ENCODE results near the gene DCD.
A peak's percentile ranks its signal among the peaks of the same experiment; 100 is the strongest.

DCD gene

DNA sequence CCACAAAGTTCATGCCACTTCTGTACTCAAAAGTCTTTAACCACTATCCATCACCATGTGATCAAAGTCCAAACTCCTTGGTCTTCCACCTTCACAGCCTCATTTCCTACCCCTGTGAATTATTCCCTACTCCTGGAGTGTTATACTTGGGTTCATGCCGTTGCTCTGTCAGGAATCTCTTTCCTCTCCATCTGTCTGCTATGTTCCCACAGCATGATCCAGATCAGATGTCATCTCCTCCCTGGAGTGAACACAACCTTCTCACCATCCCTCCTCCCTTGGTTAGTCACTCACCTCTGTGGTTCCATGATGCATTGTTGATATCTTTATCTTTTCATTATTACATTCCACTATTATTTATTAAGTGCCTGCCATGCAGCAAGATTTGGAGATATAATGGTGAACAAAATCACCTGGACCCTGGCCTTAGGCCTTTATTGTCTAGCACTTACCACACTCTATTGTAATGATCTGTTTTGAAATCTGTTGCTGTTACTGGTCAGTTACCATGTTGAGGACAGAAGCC, 35.9 kb downstream of the DCD start:
- no peak for DNase-seq (ENCODE audit: insufficient read length, low spot score)
- no peak for FAIRE-seq

DNA sequence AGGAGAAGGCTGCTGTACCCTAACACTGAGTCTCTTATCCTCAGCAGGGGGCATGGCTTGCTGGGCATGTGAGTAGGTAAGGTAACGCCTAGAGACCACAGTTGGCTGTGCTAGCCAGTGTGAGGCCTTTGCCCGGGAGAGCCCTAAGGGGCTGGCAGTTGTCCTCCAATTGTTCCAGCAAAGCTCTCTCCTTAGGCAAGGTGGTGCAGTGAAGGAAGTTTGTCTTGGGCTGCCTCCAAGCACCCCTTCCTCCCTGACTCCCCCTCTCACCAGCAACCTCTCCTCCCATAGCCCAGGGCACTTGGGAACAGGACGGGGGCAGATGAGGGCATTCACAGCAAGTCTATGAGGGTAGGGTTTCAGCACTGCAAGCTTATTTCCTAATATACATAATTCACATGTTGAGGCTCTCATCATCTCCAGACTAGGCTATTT, 36.4 kb downstream of the DCD start:
- FAIRE-seq = no peak
- DNase-seq (ENCODE audit: insufficient read length, low spot score) = no peak

DNA sequence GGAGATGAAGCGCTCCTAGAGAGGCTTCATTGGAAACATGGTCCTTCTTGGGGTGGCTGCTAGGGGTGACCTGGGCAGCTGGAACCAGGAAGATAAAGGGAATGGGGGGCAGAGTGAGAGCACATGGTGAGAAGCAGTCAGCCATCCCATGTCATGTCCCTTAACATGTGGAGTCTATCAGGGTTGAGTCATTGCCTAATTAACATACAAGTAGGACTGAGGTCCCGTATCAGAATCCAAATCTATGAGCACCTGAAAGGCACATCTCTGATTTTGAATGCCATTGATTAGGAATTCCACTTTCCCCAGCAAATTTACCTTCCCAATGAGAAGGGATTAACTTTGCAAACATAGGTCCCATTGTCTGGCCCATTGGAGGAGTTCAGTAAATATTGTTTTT, 39.4 kb downstream of the DCD start:
- no peak for DNase-seq (ENCODE audit: insufficient read length, low spot score)
- FAIRE-seq = no peak

DNA sequence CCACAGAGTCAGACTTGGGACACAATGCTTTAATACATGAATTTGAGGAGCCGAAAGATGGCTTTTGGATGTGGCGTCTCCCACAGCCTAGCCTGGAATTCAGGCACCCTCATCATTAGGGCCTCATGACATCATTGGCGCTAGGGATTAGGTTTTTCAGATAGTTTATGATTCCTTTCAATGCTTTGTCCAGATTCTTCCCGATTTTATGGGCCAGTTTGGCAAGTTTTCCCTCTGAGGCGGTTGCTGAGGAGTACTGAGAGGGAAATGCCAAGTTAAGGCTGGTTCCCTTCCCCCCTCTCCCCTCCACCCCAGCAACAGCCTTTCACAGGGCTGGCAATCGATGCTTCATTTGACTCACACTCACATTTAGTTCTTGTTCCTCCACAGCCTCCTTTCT, 40.0 kb downstream of the DCD start:
- no peak for DNase-seq (ENCODE audit: insufficient read length, low spot score)
- no peak for FAIRE-seq

DNA sequence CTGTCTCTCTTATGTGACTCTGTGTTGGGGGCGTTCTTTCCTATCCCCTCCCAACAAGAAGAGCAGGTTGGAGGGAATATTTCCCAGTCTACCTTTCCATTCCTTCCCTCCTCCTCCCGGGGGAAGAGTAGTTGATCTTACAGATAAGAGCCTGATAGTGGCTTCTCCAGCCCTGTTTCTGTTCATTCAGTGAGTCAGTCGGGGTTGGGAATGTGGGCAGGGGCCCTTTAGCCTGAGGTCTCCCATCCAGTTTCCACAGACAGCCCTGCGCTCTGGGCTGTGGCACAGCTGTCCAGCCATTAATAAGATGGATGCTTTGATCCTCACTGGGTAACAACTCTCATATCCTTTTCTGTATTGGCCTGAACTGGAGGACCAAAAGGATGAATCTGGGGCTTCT, 41.6 kb downstream of the DCD start:
- DNase-seq (ENCODE audit: insufficient read length, low spot score) (no peak), FAIRE-seq (no peak)

DNA sequence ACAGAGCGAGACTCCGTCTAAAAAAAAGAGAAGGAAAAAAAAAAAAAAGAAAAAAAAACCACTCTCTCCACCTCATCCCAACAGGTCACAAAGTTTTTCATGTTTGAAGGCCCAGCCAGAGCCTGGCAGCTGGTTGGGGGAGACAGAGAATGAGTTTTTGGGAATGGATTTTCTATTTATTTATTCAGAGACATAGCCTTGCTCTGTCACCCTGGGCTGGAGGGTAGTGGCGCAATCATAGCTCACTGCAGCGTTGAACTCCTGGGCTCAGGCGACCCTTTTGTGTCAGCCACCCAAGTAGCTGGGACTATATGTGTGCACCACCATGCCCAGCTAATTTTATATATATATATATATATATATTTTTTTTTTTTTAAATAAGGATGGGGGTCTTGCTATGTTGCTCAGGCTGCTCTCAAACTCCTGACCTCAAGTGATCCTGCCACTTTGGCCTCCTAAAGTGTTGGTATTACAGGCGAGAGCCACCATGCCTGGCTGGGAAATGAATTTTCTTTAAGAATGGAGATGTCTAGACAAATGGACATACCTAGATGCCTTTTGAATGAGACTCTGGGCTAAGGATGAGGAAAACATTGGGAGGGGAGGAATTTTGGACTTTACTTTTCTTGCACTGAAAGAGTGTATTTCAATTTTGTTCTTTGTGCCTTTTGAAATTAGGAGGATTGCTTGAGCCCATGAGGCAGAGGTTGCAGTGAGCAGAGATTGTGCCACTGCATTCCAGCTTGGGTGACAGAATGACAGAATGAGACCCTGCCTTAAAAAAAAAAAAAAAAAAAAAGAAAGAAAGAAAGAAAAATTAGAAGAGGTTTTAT, 42.8 kb downstream of the DCD start:
- FAIRE-seq = no peak

DNA sequence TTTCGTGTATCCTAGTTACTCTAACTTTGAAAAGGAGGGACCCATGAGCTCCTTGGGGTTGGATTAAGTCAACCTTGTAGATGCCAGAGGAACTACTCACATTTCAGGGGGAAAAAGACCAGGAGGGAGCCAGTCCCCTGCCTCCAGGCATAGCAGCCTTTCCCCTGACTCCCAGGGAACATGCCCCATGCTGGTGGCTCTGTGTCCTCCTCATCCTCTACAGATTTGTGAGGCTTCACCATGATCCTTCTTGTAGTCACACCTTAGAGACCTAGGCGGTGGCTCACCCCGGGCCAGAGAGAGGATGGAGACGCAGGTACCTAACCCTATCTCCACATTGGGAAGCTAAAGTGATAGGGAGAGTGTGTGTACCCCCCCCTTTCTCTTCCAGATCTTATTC, 43.7 kb downstream of the DCD start:
- DNase-seq (ENCODE audit: insufficient read length, low spot score) (no peak), FAIRE-seq (no peak)

More for the DNA sequence above, 42.8 kb downstream of the DCD start:
- no peak for DNase-seq (ENCODE audit: insufficient read length, low spot score)

DNA sequence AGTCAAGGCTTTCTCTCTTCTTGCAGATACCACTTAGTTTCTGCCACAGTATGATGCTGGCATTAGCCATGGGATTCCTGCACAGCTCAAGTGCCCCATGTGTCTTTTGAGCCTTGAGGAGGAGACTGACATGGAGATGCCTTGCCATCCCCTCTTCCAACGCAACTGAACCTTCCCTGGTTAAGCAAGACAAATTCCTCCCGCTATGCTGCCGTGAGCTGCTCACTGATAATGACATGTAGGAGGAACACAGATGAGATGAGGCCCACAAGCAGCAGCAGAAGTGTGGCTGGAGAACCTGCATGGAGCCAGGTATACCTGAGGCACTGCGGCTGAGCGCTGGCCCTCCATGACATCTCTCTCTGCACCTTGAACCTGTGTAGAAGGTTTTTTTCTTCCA, 44.3 kb downstream of the DCD start:
- FAIRE-seq (no peak), DNase-seq (ENCODE audit: insufficient read length, low spot score) (no peak)

DNA sequence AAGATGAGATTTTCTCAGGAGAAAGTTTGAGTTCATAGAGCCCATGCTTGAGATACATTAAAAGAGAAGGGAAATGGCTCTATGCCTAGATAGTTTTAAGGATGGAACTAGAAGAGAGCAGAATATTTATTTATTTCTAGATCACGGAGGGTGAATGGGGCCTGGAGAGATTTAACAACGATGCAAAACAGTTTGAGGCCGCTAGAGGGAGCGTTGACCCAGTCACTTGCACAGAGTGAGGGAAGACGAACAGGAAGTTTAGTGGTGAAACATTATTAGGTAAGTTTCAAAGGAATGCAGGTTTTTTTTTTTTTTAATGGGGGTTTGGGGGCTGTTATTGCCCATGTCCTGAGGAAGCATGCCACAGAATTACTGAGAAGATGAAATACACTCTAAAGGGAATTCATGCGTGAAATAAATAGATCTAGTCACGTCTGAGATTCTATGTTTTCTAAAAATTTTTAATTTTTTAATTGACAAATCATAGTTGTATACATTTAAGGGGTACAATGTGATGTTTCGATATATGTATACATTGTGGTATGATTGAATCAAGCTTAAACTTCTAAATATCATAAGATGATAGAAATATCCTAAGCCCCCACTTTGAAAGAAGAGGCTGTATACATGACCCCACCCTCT, 44.9 kb downstream of the DCD start:
- FAIRE-seq (no peak), DNase-seq (ENCODE audit: insufficient read length, low spot score) (peak; percentile 78)

DNA sequence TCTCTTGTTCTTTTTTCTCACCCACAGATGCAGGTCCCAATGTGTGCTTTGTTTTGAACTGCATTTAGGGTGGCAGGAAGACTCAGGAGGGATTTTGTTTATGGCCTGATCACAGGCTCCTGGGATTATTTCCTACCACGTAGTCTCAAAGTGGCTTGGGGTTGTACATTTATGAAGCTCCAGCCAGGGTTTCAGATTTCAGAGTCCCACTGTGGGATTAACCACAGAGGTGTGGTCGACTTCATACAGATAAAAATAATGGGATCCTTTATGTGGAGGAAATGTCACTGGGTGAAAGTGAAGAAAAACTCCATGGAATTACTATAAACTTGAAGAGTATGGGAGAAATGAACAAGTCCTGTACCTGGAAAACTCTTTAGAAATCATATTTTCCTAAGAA, 45.5 kb downstream of the DCD start:
- FAIRE-seq (no peak), DNase-seq (ENCODE audit: insufficient read length, low spot score) (no peak)

DNA sequence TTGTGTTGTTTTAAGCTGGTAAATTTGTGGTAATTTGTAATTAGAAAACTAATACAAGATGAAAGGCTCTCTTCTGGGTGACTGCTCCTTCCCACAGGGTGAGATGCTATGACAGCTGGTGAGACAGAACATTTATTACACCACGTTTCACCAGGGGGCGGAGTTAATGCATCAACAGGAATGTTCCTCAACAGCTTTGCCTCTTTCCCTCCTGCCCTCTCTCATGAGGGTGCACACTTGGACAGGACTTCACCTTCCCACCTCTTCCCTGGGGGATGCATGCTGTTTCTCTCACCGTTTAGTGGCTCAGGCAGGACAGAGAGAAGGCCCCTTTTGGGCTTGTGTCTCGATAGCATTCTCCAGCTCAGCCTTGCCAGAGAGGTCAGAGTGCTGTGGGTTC, 46.3 kb downstream of the DCD start:
- no peak for FAIRE-seq
- DNase-seq (ENCODE audit: insufficient read length, low spot score) = no peak

DNA sequence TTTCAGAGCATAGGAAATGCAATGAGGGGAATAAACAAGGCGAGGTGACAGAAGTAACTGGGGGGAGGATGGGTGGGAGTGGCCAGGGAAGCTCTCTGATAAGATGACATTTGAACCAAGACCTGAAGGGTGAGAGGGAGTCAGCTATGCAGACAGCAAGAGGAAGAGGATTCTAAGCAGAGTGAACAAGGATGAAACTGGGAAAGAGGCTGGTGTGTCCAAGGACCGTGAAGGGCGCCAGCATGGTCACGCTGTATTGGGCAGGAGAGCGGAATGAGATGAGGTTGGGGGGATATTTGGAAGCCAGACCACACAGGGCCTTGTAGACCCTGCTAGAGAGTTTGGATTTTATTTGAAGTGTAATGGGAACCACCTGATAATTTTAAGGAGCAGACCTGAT, 49.2 kb downstream of the DCD start:
- FAIRE-seq (no peak), DNase-seq (ENCODE audit: insufficient read length, low spot score) (no peak)

DNA sequence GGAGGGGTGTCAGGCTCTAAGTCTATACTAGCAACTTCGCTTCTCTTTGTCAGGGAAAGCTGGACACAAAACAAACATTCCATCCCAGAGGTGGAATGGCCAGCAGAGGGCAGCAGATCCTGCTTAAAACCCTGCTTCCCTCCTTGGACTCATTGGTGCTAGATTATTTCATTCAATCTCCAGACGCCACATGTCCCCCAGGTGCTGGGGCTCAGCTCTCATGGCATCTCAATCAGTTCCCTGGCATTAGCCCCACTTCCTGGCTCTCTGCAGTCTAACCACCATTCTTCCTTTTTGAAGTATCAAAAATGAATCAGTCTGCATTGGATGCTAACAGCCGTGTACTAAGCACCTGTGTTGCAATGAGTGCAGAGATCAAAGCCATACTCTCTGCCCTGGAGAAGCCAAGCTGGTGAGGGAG, 51.6 kb downstream of the DCD start:
- peak; percentile 60 for DNase-seq (ENCODE audit: insufficient read length, low spot score)
- no peak for FAIRE-seq

DNA sequence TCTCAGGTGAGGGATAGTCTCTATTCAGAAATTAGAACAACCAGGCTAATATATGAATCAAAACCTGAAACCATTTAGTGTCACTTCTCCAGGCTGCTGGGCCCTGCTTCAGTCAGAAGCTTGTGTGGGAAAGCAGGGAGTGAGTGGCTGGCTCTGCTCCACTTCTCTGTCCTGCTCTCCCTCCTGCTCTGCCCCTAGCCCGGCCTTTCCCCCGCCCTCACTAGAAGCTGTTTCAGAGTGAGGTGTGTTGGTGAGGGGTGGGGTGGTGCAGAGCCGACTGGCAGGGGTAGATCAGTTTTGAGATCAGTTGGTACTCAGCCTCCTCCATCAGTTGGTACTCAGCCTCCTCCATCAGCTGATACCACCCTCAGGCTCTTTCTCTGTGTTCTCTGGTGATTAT, 52.7 kb downstream of the DCD start:
- DNase-seq (ENCODE audit: insufficient read length, low spot score) = no peak
- no peak for FAIRE-seq

Measured in HTR-8/SVneo (cell line).